Stomach (tissue), 4 donors: ENCODE data around the gene AFDN.
A peak's percentile ranks its signal among the peaks of the same experiment; 100 is the strongest.

Experiments
- CTCF ChIP-seq, 7 experiments: fragments of 450-650 bp in 4 of 7; fragments of 200-600 bp in 3 of 7; sonication (generic) in 3 of 7; IDR thresholded peaks; one replicate each; pipeline ENCODE4 v1.5.1; 2016 to 2019; ENCODE audit warnings: antibody characterized with exemption in 7 of 7, control low read depth in 2 of 7, mild to moderate bottlenecking in 1 of 7
- EP300 ChIP-seq: sonication (generic); formaldehyde crosslinking; IDR thresholded peaks from one replicate; pipeline ENCODE4 v1.6.1; 2017; ENCODE audit warnings: antibody characterized with exemption
- POLR2A ChIP-seq, 4 donors: fragments of 450-650 bp; IDR thresholded peaks; one replicate each; pipeline ENCODE4 v1.6.1; 2016; ENCODE audit warnings: antibody characterized with exemption in 4 of 4, control low read depth in 2 of 4, mild to moderate bottlenecking in 1 of 4, moderate library complexity in 1 of 4
- POLR2AphosphoS5 ChIP-seq, 3 donors: sonication (generic); formaldehyde crosslinking; IDR thresholded peaks; one replicate each; pipeline ENCODE4 v1.6.1; 2016; ENCODE audit warnings: antibody characterized with exemption in 3 of 3

- TF ChIP-seq CTCF (IDR thresholded peaks at IDR 0.05) (no peak), POLR2A (IDR thresholded peaks at IDR 0.05) (no peak), POLR2AphosphoS5 (IDR thresholded peaks at IDR 0.05) (peak in 1 of 3 donors; percentile 67), EP300 (no peak)
Measured at GRCh38 chr6:167855825-167856425, 29.2 kb downstream of the AFDN start.
